HG03108 (cell line): ENCODE measurements around the gene REEP5.
"Not testable (repeated sequence)": the region's sequence is repeated elsewhere in the genome, so short reads cannot be mapped to it uniquely, and the experiment has no call there.

Source experiments
- ATAC-seq: cut with Tn5 transposase; IDR thresholded peaks from one replicate; pipeline ENCODE4 v1.9.1; 2021; ENCODE audit warnings: moderate library complexity; ENCODE audit not compliant: unreplicated experiment

Gene REEP5

DNA sequence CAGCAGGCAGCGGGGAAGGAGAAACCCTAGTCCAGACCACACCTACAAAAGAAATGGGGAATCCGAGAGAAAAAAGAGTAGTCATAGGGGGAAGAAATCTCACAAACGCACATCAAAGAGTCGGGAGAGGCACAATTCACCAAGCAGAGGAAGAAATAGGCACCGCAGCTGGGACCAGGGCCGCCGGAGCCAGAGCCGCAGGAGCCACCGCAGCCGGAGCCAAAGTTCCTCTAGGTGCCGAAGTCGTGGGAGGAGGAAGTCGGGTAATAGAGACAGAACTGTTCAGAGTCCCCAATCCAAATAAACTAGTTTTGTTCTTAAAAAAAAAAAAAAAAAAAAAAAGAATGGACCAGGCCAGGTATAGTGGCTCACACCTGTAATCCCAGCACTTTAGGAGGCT lies 29.3 kb downstream of the REEP5 start:
- ATAC-seq, result no peak

DNA sequence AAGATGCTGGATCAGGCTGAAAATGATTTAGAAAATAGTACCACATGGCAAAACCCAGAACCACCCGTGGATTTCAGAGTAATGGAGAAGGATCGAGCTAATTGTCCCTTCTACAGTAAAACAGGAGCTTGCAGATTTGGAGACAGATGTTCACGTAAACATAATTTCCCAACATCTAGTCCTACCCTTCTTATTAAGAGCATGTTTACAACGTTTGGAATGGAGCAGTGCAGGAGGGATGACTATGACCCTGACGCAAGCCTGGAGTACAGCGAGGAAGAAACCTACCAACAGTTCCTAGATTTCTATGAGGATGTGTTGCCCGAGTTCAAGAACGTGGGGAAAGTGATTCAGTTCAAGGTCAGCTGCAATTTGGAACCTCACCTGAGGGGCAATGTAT lies 30.0 kb downstream of the REEP5 start:
- ATAC-seq, result not testable (repeated sequence)

DNA sequence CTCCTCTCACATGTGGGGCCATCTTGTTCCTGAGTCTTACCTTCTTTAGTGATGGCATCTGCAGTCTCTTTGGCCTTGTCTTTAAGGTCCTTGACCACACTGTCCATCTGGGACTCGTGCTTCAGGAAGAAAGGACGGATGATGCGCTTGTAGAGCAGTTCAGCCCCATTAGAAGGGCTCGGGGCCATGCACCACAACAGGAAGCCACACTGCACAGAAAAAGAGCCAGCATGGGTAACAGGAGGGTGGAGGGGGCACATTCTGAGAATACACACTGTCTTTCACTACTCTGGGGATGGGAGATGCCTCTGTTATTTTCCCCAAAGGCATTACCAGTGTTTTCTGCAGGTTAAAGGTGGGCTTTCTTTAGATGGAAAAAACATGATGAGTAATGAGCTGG lies 35.1 kb downstream of the REEP5 start:
- no peak for ATAC-seq

DNA sequence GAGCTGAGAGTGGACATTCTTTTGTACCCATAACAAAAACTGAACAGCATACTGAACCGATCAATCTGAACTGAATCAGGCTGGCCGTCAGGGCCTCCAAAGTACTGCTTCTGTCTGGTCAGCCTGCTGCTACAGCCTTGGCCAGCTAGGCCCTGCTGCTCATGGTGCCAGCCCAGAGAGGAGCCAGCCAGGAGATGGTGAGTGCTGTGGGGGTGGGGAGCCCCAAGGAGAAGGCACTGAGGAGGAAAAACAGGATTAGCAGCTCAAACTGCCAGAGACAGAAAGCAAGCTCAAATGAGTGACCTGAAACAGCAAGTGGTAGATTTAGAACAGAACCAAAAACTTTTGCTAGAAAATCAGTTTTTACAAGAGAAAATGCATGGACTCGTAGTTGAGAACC lies 37.0 kb downstream of the REEP5 start:
- no peak for ATAC-seq

DNA sequence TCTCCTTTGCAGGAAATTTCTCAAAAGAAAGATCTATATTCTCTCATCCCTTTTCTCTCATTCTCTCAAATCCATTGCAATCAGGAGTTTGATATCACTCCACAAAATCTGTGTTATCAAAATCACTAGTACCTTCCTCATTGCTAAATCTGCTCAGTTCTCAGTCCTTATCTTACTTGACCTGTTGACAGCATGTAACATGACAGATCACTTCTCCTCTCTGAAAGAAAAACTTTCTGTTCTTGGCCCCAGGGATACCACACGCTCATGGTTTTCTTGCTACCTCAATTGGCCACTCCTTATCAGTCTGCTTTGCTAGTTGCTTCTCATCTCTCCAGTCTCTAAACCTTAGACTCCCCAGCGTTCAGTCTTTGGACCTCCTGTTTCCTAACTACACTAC lies 38.8 kb downstream of the REEP5 start:
- no peak for ATAC-seq

DNA sequence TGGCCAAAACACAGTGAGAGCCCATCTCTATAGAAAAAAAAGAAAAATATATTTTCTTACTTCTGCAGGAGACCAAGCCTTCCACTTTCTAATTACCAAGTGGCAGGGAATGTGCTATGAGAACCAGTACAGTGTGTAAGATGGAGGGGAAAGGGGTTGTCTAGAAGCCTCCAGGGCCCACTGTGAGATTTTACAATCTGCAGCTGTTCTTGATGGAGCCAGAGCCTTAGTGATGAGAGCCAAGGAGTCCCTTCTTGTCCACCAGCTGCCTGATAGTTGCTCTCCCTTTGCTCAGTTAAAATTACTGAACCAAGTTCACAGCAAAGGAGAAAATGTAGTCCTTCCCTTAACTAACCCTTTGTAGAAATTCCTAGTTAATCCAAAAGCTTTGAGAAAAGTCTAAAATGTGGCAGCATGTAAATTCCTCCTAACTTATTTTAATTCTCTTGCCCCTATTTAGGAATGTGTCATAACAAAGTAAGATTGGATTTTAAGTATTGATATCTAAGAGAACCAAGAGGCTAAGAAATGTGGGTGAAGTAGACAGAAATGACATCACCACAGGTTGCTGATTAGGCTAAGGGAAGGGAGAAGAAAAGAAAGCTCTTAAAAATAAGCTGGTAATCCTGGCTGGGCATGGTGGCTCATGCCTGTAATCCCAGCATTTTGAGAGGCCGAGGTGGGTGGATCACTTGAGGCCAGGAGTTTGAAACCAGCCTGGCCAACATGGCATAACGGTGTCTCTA lies 41.6 kb downstream of the REEP5 start:
- no peak for ATAC-seq

DNA sequence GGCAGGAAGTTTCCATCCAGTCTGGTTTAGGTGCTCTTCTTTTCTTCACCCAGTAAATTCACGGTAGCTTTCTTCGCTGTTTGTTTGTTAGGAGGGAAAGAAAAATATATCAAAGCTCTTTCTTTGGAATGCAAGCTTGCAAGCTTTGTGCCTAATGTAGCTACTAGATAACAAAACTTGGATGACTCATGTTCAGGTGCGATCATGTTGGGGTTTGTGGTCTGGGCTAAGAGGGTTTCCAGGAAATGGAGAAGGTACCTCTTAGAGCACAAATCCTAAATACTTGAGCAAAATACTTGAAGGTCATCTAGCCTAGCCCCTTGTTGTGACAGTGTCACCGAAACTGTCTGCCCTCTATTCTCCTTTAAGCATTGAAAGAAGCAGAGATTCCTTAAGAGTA lies 43.3 kb downstream of the REEP5 start:
- ATAC-seq, result peak; percentile 64

DNA sequence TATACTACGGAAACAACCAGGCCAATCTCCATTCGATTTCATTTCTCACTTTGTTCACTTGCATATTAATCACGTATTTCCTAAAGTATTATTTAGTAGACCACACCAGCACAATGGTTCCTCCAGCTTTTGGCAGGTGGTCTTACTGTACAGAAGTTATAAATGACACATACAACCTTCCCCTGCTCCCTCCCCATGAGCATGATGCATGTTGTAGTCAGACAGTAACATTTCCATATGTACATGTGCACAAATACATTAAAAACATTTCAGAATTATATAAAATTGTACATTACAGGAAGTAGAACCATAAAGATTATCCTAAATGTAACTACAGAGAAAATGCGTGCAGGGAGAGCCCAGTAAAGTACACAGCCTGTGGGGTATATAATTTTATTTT lies 43.9 kb downstream of the REEP5 start:
- ATAC-seq, result no peak

DNA sequence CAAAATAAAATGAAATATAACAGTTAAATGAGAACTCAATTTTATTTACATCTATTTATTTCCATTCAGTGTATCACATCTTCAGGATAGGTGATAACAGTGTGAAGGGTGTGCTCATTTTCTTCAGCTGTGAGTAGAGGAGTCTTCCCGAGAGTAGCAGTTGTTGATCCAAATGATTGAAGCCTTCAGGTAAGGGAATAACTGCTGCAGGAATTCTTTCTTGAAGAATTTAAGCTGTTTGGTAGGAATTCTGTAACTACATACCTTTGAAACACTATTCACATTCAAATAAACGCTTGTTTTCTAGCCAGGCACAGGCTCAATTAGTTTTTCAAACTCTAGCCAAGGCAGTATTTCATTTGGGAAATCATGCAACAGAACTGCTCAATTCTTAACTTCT lies 45.7 kb downstream of the REEP5 start:
- ATAC-seq, result no peak

DNA sequence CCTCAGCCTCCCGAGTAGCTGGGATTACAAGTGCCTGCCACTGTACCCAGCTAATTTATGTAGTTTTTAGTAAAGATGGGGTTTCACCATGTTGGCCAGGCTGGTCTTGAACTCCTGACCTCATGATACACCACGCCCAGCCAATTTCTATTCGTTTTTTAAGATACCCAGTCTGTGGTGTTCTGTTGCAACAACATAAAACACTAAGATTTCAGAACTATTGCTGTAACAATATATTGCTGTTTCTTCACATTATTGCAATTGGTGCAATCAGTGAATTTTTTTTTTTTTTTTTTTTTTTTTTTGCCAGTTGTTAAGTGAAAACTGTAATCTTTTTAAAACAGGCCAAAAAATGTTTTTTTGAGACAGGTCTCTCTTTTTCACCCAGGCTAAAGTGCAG lies 51.1 kb downstream of the REEP5 start:
- no peak for ATAC-seq

DNA sequence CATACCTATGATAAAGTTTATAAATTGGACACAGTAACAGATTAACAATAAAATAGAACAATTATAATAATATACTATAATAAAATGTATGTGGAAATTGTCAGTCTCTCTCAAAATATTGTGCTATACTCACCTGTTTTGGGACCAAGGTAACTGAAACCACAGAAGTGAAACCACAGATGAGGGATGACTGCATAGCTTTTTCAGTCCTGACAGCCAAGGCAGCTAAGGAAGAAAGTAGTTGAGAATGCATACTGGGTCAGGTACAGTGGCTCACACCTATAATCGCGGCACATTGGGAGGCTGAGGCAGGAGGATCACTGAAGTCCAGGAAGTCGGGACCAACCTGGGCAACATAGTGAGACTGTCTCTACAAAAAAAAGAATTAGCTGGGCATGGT lies 52.1 kb downstream of the REEP5 start:
- peak; percentile 67 for ATAC-seq

DNA sequence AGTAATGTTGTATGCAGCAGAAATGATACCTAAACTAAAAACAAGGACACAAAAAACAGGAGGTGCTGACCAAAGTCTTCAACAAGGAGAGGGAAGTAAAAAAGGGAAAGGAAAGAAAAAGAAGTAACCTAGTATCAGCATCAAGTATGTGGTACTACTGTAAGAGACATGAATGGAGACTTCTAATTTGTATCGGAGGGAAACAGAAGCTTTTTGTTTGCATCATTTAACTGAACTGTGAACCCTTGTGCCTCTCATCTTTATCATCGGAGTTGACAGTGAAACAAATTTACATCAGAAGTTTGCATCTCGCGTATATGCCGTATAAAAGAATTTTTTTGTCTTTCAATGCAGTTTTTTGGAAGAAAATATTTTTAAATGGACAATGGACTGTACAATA lies 54.6 kb downstream of the REEP5 start:
- ATAC-seq, result no peak

DNA sequence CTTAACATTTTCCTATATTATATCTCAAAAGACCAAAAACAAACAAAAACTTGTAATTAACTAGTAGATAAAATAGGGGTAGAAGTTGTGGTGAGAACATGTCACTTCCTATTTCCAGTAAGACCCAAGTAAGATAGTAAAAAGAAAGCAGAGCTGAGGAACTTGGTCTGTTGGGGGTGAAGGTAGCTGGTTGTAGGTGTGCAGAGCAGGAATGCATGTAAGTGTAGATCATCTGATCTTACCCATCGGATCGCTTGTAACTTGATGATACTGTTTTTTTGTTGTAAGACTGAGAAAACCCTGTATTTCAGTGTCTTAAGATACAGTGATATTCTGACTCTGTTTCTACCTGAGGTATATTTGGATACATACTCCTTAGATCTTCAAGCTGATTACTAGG lies 55.3 kb downstream of the REEP5 start:
- ATAC-seq, result no peak

DNA sequence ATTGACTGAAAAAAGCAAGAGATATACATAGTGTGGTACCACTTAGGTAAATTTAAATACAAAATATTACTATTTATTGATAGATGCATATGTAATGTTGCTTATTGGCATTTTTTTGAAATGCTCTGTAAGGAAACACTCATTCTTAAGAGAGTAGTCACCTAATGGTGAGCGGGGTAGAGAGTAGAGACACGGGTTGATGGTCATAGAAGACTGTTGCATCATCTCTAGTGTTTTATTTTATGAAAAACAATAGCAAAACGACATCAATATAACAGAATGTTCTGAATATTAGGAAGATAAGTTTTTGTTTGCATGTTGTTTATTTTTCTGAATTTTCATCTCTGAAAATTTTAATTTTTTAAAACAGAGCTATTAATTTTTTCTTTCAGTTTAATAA lies 56.9 kb downstream of the REEP5 start:
- no peak for ATAC-seq

DNA sequence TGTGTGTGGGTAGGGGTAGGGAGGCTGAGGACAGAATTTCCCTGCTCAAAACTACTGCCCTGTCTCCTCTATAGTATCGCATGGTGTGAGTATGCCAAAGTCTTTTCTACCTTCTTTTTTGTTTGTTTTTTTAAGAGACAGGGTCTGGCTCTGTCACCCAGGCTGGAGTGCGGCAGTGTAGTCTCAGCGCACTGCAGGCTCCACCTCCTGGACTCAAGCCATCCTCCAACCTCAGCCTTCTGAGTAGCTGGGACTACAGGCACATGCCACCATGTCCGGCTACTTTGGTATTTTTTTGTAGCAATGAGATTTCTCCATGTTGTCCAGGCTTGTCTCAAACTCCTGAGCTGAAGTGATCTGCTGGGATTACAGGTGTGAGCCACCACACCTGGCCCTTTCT lies 58.5 kb downstream of the REEP5 start:
- no peak for ATAC-seq

DNA sequence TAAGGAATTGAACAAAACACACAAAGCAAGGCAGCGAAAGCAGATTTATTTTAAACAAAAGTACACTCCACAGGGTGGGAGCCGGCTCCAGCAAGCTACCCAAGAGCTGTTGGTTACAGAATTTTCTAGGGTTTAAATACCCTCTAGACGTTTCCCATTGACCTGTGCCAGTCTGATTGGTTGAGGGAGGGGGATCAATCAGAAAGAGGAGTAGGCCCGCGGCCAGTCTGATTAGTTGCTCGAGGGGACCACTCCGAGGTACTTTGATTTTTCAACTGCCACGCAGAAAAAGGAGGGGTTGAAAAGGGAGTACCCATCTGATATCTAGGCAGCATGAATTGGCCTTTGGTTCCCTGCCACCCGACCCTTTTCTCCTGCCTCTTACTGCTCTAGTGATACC lies 59.9 kb downstream of the REEP5 start:
- ATAC-seq, result no peak

DNA sequence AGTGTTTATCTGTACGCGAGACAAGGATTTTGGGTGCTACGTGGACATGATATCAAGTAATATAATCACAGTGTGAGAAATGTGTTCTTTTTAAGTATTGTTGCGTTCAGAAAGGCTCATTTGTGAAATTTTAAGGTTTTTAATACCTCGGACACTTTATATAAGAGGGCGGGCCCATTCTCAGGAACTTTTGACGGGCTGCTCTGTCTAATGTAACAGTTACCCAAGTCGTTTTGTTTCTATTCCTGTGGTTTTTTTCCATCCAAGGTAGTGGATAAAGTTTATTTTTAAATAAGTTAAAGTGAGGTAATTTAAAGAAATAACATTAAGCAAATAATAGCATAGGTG lies 60.4 kb downstream of the REEP5 start:
- ATAC-seq, result no peak

DNA sequence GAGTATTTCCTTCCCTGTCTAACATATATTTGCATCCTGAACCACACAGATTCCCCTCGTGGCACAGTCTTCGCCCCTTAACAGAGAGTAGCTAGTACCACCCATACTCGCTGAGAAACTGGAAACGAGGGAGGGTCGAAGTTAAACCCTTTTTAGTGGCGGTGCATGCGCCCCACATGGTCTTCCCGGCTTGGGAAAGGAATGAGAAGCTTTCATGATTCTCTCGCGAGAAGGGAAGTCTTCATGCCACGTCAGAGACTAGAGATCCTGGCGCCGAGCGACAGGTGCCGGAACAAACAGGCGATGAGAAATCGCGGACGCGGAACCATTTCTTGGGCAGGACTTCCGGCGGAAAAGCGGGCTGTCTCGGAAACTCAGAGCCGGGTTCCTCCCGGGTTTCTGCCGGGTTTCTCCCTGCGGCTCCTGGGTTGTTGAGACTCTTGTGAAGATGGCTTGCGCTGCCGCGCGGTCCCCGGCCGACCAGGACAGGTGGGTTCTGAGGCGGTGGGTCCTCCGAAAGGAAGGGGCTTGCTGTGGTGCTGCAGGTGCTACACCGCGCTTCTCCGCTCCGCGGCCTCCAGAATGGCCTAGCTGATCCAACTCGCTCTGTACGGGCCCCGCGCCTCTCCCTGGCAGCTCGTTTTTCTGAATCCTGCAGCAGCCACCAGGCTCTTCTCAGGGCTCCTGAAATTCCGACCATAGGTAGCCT lies 60.9 kb downstream of the REEP5 start, which contains the start of gene SRP19:
Gene SRP19, plus strand, starts transcription at position 359 of the 709 bp plus-strand sequence. Its CDS starts 90 bp downstream, at position 449.
- peak; percentile 99 for ATAC-seq

DNA sequence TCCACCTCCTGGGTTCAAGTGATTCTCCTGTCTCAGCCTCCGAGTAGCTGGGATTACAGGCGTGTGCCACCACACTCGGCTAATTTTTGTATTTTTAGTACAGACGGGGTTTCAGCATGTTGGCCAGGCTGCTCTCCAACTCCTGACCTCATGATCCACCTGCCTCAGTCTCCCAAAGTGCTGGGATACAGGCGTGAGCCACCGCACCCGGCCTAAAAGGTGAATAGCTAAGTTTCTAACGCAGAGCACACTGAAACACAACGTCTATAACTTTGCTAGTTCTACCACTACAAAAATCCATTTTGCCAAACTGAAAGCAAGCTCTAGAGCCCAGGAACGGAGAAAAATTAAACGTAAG lies 61.5 kb downstream of the REEP5 start:
- not testable (repeated sequence) for ATAC-seq

DNA sequence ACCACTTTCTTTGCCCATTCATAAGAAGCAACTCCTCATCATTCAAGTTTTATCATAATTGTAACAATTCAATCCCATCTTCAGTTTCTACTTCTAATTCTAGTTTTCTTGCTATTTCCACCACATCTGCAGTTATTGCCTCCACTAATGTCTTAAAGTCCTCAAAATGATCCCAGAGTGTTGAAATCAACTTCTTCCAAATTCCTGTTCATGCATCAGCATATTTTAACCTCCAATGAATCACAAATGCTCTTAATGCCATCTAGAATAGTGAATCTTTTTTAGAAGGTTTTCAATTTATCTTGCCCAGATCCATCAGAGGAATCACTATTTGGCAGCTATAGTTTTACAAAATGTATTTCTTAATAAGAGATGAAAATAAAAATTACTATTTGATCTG lies 64.2 kb downstream of the REEP5 start:
- no peak for ATAC-seq

DNA sequence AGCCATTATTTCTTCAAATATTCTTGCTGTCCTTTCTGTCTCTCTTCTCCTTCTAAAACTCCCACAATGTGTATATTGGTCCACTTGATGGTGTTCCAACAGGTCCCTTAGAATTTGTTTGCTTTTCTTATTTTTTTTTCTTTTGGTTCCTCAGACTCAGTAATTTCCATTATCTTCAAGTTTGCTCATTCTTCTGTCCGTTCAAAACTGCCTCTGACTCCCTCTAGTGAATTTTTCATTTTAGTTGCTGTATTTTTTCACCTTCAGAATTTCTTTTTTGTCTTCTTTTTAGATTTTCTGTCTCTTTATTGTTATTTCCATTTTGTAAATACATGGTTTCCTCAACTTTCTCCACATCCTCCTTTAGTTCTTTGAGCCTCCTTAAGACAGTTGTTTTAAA lies 67.4 kb downstream of the REEP5 start:
- no peak for ATAC-seq

DNA sequence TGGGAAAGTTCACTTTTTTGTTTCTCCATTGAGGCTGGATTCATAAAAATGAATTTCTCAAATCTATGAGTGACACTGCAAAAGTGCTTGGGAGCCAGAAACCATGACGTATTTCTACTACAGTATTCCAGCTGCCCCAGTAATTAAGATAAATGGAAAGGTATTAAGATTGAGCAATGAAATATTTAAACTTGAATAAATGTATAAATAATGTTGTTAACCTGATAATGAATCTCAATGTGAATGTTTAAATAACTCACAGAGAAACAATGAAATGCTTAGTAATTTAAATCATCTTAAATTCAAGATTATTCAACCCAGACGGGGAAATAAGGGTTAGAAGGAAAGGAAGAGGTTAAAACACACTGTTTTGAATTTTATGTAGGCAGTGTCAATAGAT lies 72.1 kb downstream of the REEP5 start:
- no peak for ATAC-seq
